Activated T-cell treated with anti-CD3 and anti-CD28 coated beads for 4 hours (primary cell): ENCODE results near the gene RSBN1.
"Not testable (repeated sequence)": the region's sequence is repeated elsewhere in the genome, so short reads cannot be mapped to it uniquely, and the experiment has no call there.

ENCODE experiments used
- DNase-seq: peaks from one replicate; pipeline ENCODE4 v3.0.0-alpha.2; 2020

Gene RSBN1

GRCh38 chr1:113811888-113812660, at the start of gene RSBN1:
Gene RSBN1 (minus strand): TSS chr1:113812476. CDS start chr1:113812412, 64 bp downstream.
- peak; percentile 93 for DNase-seq

- no peak for DNase-seq
Measured at GRCh38 chr1:113861641-113862040, 49.4 kb upstream of the RSBN1 start.

- no peak for DNase-seq
Measured at GRCh38 chr1:113860891-113861290, 48.6 kb upstream of the RSBN1 start.

- DNase-seq = no peak
Measured at GRCh38 chr1:113859478-113860175, 47.4 kb upstream of the RSBN1 start.

- no peak for DNase-seq
Measured at GRCh38 chr1:113858982-113859381, 46.7 kb upstream of the RSBN1 start.

GRCh38 chr1:113858418-113858817, 46.1 kb upstream of the RSBN1 start:
- DNase-seq = no peak

GRCh38 chr1:113857776-113858175, 45.5 kb upstream of the RSBN1 start:
- DNase-seq = no peak

GRCh38 chr1:113856401-113856790, 44.1 kb upstream of the RSBN1 start:
- no peak for DNase-seq

- DNase-seq = no peak
Measured at GRCh38 chr1:113855630-113856400, 43.5 kb upstream of the RSBN1 start.

GRCh38 chr1:113854234-113854633, 42.0 kb upstream of the RSBN1 start:
- no peak for DNase-seq

GRCh38 chr1:113852694-113853093, 40.4 kb upstream of the RSBN1 start:
- not testable (repeated sequence) for DNase-seq

GRCh38 chr1:113850127-113850796, 38.0 kb upstream of the RSBN1 start:
- no peak for DNase-seq

GRCh38 chr1:113849072-113849471, 36.8 kb upstream of the RSBN1 start:
- DNase-seq = no peak

GRCh38 chr1:113846391-113847035, 34.2 kb upstream of the RSBN1 start:
- DNase-seq = no peak

GRCh38 chr1:113836534-113836933, 24.3 kb upstream of the RSBN1 start:
- DNase-seq = no peak

- peak; percentile 15 for DNase-seq
Measured at GRCh38 chr1:113835686-113836290, 23.5 kb upstream of the RSBN1 start.

GRCh38 chr1:113834716-113835115, 22.4 kb upstream of the RSBN1 start:
- no peak for DNase-seq

- no peak for DNase-seq
Measured at GRCh38 chr1:113830039-113830438, 17.8 kb upstream of the RSBN1 start.

GRCh38 chr1:113821916-113822315, 9.6 kb upstream of the RSBN1 start:
- no peak for DNase-seq

- DNase-seq = no peak
Measured at GRCh38 chr1:113818578-113818977, 6.3 kb upstream of the RSBN1 start.

GRCh38 chr1:113813218-113813617, 942 bp upstream of the RSBN1 start:
- DNase-seq = no peak

GRCh38 chr1:113812661-113813135, 422 bp upstream of the RSBN1 start:
- DNase-seq = no peak
